Hepatocyte (in vitro differentiated cells): ENCODE data around the gene DENND6B.
A peak's percentile ranks its signal among the peaks of the same experiment; 100 is the strongest.

Source experiments
- CTCF ChIP-seq: fragments of 200-600 bp; sonication (generic); IDR thresholded peaks from 2 replicates; pipeline ENCODE4 v1.5.1; 2016; ENCODE audit warnings: antibody characterized with exemption, mild to moderate bottlenecking; ENCODE audit not compliant: poor library complexity
- EZH2 ChIP-seq: fragments of 200-600 bp; sonication (generic); IDR thresholded peaks from 2 replicates; pipeline ENCODE4 v1.6.1; 2016; ENCODE audit warnings: antibody characterized with exemption, mild to moderate bottlenecking, borderline replicate concordance

DNA sequence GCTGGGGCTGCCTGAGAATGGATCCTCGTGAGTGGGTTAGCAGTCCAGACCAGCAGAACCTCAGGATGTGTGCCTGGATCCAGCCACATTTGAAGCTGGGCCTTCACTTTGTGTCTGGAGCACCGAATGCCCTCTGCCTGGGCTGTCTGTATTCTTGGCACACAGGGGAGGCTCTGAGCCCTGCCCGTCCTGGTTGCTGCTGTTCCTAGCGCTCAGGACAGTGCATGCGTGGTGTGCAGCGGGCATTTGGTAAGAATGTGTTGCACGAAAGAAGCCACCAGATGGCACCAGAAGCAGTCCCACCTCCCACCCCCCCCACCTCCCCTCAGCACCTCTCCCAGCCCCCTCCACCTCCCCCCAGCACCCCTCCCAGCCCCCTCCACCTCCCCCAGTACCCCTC lies 52.5 kb downstream of the DENND6B start:
- TF ChIP-seq CTCF (peak; percentile 49), EZH2 (no peak)
